Rectal smooth muscle tissue (tissue), 1 donor: ENCODE results near the gene CDKAL1.

Source experiments
- H3K27ac ChIP-seq: one replicate; pipeline ENCODE4 v1.7.0; 2013; ENCODE audit warnings: low read depth, low read length, inconsistent platforms
- H3K27me3 ChIP-seq: one replicate; pipeline ENCODE4 v1.7.0; 2013; ENCODE audit warnings: low read length; ENCODE audit not compliant: control insufficient read depth, insufficient read depth
- H3K36me3 ChIP-seq: one replicate; pipeline ENCODE4 v1.7.0; 2013; ENCODE audit warnings: low read length; ENCODE audit not compliant: control insufficient read depth, insufficient read depth
- H3K4me1 ChIP-seq: one replicate; pipeline ENCODE4 v1.7.0; 2013; ENCODE audit warnings: low read length; ENCODE audit not compliant: control insufficient read depth, insufficient read depth
- H3K4me3 ChIP-seq: one replicate; pipeline ENCODE4 v1.7.0; 2013; ENCODE audit warnings: low read length
- H3K9ac ChIP-seq: one replicate; pipeline ENCODE4 v1.7.0; 2013; ENCODE audit warnings: low read length

CDKAL1 gene

DNA sequence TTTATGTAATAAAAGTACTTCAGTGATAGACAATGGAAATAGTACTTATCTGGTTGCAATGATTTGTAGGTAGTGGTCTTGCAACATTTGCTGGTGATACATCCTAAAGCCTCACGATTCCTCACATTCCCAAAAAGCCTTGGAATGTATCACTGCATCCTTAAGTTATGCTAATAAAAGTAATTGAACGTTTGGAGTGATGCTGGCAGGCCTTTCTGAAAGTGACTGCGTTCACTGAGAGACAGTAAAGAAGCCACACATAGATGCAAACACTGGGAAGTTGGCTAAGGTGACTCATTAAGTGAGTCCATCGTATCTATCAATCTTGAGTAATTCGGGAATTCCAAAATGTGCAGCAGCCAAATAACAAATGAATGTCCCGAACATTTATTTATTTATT is 615.2 kb downstream of the CDKAL1 start:
- Histone ChIP-seq H3K4me1 (peaks cover 4% of the 10 kb centered on the region), H3K27me3 (no peaks in the 10 kb centered on the region), H3K9ac (no peak overlapping the region), H3K27ac (no peak overlapping the region), H3K36me3 (no peaks in the 10 kb centered on the region), H3K4me3 (no peak overlapping the region)

DNA sequence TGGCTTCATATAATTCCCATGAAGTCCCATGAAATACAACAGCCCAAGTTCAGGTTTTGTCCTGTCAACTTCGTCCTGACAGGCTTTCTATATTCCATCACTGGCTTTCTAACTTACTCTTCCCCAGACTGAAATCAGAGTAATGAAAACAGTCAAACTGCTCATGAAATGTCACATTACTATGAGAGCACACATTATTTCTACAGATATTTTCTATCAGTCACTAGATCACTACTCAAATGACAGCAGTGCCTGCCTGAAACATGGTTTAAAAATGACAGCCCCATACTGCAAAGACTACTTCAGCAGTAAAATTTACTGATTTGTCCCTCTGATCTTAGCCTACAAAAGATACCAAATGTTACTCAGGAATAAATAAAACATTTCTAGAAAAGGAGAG is 616.4 kb downstream of the CDKAL1 start:
- Histone ChIP-seq H3K9ac (no peak overlapping the region), H3K4me1 (no peaks in the 10 kb centered on the region), H3K4me3 (no peak overlapping the region), H3K36me3 (no peaks in the 10 kb centered on the region), H3K27ac (no peak overlapping the region), H3K27me3 (no peaks in the 10 kb centered on the region)

DNA sequence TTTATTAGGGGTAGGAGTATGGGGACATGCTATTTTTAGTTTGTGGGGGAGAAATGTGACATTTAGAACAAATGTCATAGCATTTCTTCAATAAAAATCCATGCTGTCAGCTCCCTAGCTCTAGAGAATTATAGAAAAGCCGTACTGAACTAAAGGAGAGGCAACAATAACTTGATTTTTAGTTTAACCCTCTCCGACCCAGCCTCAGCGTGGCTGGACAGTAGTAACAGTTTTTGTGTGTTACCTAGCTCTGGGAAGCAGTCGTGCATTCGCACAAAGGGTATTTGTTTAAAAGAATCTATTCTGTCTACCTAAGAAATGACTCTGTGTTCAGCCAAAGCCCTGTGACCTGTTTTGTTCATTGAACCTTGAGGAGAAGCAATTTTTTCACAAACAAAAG is 616.9 kb downstream of the CDKAL1 start:
- H3K4me3 ChIP-seq = no peak overlapping the region
- no peak overlapping the region for H3K27ac ChIP-seq
- no peaks in the 10 kb centered on the region for H3K36me3 ChIP-seq
- H3K27me3 ChIP-seq = no peaks in the 10 kb centered on the region
- no peak overlapping the region for H3K9ac ChIP-seq
- H3K4me1 ChIP-seq = no peaks in the 10 kb centered on the region

DNA sequence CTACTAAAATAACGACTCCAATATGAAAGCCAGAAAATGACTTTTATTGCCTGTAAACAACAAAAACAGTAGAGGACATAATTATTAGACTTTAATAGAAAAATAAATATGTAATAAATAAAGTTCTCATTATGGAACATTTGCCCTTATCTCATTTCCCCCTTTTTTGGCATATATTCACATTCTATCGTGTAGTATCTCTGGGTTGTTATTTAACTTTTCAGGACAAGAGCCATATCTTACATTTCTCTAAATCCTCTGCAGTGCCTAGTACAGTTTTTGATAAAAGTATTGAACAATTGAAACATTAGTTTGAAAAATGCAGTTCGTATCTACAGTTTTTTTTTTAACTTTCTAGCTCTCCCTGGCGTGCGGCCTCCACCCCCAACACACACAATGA is 617.3 kb downstream of the CDKAL1 start:
- H3K4me1 ChIP-seq = no peaks in the 10 kb centered on the region
- no peaks in the 10 kb centered on the region for H3K27me3 ChIP-seq
- no peaks in the 10 kb centered on the region for H3K36me3 ChIP-seq
- H3K27ac ChIP-seq = no peak overlapping the region
- no peak overlapping the region for H3K9ac ChIP-seq
- no peak overlapping the region for H3K4me3 ChIP-seq

DNA sequence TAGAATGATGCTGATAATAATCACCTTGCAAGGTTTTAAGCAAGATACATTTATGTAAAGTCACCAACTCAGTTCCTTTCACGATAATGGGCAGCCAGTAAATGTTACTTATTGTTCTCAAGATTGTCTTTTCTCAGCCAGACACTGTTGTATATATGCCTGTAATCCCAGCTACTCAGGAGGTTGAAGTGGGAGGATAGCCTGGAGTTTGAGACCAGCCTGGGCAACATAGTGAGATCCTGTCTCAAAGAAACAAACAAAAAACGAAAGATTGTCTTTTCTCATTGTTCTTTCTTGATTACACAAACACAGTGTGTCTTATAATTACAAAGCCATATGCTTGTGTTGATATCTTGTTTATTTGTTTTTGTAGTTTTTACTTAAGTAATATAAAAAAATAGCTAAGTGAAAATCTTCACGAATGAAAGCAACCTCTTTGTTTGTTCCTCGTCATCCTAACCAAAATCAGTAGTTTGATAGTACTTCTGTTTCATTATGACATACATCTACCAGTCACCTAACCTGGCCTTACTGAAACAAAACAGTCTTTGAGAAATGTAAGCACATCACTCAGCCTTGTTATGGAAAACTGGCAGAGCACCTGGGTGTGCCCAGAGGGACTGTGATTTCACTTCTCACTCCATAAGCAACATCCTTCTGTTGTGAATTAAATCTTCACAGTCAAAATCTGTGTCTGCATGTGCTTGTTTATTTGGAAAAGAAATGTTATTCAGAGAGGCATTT is 623.1 kb downstream of the CDKAL1 start:
- Histone ChIP-seq H3K27ac (no peak overlapping the region), H3K4me1 (no peaks in the 10 kb centered on the region), H3K9ac (no peak overlapping the region), H3K27me3 (no peaks in the 10 kb centered on the region), H3K4me3 (no peak overlapping the region), H3K36me3 (no peaks in the 10 kb centered on the region)

DNA sequence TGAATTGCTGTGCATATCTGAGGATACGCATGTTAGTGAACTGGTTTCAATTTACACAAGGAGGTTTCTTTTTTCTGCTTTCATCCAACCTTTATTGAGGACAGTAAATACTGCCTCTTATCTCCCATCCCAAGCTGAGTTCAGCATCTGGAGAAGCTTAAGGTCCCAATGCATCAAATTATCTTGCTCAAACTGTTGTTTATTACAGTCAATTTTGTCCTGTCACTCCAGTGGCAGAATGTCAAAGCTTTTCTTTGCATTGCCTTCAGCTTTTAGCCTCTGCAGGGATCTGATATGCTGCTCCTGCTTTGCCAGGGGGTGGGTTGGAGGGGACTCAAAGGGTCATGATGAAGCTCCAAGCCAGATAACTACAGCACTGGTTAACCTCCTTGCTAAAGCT is 623.9 kb downstream of the CDKAL1 start:
- Histone ChIP-seq H3K4me3 (no peak overlapping the region), H3K27ac (no peak overlapping the region), H3K4me1 (no peaks in the 10 kb centered on the region), H3K9ac (no peak overlapping the region), H3K27me3 (no peaks in the 10 kb centered on the region), H3K36me3 (no peaks in the 10 kb centered on the region)

DNA sequence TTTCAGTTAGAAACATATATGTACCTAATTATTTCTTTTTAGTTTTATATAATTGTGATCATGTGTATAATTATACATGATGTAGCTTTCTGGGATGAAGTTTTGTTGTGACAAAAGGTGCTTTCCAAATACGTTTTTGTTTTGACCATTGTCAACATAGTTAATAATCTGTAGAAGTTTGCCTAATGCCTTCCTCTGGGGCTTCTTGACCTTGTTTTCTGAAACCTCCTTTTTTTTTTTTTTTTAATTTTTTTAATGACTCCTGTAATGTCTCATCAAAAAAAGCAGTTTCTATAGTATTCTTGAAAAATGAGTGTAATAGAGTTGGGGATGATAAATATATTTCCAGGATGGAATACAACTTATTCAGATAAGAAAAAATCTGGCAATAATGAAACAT is 624.6 kb downstream of the CDKAL1 start:
- H3K36me3 ChIP-seq = no peaks in the 10 kb centered on the region
- no peaks in the 10 kb centered on the region for H3K4me1 ChIP-seq
- H3K4me3 ChIP-seq = no peak overlapping the region
- no peak overlapping the region for H3K9ac ChIP-seq
- no peaks in the 10 kb centered on the region for H3K27me3 ChIP-seq
- no peak overlapping the region for H3K27ac ChIP-seq

DNA sequence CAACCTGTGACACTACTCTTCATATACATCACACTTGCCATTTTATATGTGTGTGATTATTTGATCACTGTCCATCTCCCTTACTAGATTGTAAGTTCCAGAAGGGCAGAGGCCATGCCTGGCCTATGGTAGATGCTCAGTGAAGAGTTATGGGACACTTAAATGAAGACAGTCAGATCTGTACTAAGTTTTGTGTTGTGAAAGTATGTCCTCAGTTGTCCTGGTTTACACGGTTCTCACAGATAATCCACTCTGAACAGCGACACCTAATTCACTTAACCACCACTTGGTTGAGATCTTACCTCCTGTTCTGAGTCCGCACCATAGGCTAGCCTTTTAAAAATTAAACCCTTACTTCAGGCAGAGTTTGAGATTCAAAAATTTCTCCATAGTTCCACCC is 625.2 kb downstream of the CDKAL1 start:
- Histone ChIP-seq H3K36me3 (no peaks in the 10 kb centered on the region), H3K4me3 (no peak overlapping the region), H3K4me1 (no peaks in the 10 kb centered on the region), H3K9ac (no peak overlapping the region), H3K27me3 (no peaks in the 10 kb centered on the region), H3K27ac (no peak overlapping the region)

DNA sequence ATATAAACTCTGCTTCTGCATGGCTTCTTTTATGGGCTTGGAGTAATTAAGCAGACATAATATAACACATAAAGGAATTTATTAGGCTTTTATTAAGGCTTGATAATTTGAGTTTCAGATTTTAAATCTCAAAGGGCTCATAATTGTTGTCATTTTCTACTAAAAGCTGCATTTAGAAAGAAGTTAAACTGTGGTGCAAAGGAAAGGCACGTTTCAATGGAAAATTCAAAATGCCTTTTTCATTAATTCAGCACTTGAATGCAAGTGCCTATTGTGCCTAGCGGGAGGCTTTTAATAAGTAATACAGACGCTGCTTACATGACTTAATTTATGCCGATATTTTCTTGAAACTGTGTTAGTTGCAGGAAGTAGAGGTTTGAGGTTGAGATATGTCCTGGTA is 627.5 kb downstream of the CDKAL1 start:
- Histone ChIP-seq H3K4me1 (no peaks in the 10 kb centered on the region), H3K27ac (no peak overlapping the region), H3K36me3 (no peaks in the 10 kb centered on the region), H3K4me3 (no peak overlapping the region), H3K9ac (no peak overlapping the region), H3K27me3 (no peaks in the 10 kb centered on the region)

DNA sequence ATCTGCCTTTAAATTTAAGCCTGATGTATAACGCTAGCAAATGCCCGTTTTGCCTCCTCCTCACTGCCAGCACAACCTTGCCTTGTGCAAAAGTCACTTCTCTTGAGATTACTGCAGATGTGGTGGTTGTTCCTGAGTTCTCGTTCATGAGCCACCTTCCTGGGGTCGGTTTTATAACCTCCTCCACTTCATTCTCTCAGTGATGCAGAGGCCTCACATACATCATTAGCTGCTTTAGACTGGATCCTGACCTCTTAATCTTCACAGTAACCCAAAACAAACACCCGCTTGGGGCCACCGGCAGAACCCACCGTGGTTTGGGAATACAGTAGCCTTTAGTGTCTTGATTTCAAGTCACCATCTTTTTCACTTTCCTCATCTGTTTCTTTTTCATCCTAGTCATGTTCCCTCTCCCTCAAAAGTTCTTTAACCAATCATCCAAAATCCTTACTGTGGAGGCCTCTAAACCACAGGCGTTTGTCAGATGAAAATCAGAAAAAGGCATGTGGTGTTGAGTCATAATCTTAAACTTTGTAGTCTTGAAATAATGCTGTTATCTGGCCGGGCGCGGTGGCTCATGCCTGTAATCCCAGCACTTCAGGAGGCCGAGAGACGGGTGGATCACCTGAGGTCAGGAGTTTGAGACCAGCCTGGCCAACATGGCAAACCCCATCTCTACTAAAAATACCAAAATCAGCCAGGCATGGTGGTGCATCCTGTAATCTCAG is 629.0 kb downstream of the CDKAL1 start:
- H3K27ac ChIP-seq = no peak overlapping the region
- no peaks in the 10 kb centered on the region for H3K4me1 ChIP-seq
- no peaks in the 10 kb centered on the region for H3K36me3 ChIP-seq
- no peak overlapping the region for H3K9ac ChIP-seq
- H3K27me3 ChIP-seq = no peaks in the 10 kb centered on the region
- no peak overlapping the region for H3K4me3 ChIP-seq

DNA sequence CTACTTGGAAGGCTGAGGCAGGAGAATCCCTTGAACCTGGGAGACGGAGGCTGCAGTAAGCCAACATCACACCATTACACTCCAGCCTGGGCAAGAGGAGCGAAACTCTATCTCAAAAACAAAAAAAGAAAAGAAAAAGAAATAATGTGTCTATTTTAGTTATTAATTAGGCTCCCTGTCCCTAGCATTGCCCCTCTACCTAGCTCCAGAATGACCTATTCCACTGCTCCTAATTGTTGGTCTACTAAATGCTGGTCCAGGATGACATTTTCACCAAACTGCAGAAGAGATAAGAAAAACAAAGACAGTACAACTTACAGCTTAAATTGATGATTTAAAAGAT is 629.6 kb downstream of the CDKAL1 start:
- no peak overlapping the region for H3K4me3 ChIP-seq
- H3K27me3 ChIP-seq = no peaks in the 10 kb centered on the region
- no peak overlapping the region for H3K27ac ChIP-seq
- H3K9ac ChIP-seq = no peak overlapping the region
- no peaks in the 10 kb centered on the region for H3K36me3 ChIP-seq
- no peaks in the 10 kb centered on the region for H3K4me1 ChIP-seq

DNA sequence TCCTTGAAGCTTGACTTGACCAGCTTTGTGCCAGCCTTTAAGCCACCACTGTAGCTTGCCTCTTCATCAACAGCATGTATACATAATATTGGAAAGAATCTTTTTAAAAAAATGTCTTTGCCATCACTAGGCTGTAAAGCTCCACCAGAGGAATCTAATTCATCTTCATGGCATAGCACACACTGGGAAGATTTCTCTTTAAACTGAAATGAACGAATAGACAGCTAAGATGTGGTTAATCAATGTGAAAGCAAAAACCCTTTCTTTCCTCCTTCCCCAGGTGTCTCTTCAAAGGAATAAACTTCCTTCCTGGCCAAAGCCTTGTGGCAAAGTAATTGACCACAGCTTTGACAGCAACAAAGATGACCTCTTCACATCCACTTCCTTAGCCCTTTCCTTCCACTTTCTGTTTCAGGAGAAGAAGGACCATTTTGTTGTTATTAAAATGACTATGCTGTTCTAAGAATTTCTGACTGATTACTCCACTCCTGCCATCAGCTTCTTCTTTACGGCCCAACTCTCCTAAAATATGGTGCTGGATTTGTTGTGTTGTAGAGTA is 630.6 kb downstream of the CDKAL1 start:
- H3K9ac ChIP-seq = no peak overlapping the region
- H3K27ac ChIP-seq = no peak overlapping the region
- H3K4me3 ChIP-seq = no peak overlapping the region
- H3K36me3 ChIP-seq = no peaks in the 10 kb centered on the region
- H3K27me3 ChIP-seq = no peaks in the 10 kb centered on the region
- H3K4me1 ChIP-seq = no peaks in the 10 kb centered on the region

DNA sequence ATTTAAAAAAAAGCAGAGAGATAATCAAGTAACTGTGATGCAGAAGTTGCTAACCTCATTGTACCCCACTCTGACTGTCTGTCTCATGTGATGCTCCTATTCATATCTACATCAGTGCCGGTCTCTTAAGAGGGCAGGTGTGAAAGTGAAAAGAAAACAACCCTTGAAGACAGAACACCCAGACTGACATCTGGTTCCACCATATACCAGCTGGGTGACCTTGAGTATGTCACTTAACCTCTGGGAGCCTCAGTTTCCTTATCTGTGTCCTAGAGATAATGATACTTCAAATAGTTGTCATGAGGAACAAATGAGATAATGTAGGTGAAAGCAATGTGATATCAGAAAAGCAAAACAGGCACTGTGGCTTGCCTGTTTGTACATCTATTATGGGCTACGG is 632.5 kb downstream of the CDKAL1 start:
- Histone ChIP-seq H3K27me3 (no peaks in the 10 kb centered on the region), H3K9ac (no peak overlapping the region), H3K36me3 (no peaks in the 10 kb centered on the region), H3K4me3 (no peak overlapping the region), H3K27ac (no peak overlapping the region), H3K4me1 (no peaks in the 10 kb centered on the region)
